Effector memory CD4-positive, alpha-beta T cell (primary cell): ENCODE measurements around the gene GRK5.

Experiments
- DNase-seq, 3 donors: peaks; one replicate each; pipeline ENCODE4 v3.0.0-alpha.2; 2020
- H3K27ac ChIP-seq: 2 replicates; pipeline ENCODE4 v1.7.0; 2013; ENCODE audit warnings: mild to moderate bottlenecking, low read length, moderate library complexity; ENCODE audit not compliant: insufficient read depth, poor library complexity, severe bottlenecking
- H3K27me3 ChIP-seq: replicated peaks from 2 replicates; pipeline ENCODE4 v1.7.0; 2013; ENCODE audit warnings: mild to moderate bottlenecking, low read length; ENCODE audit not compliant: insufficient read depth, control insufficient read depth, poor library complexity, severe bottlenecking
- H3K36me3 ChIP-seq: 2 replicates; pipeline ENCODE4 v1.7.0; 2013; ENCODE audit warnings: mild to moderate bottlenecking, low read length, moderate library complexity; ENCODE audit not compliant: control insufficient read depth, insufficient read depth
- H3K4me1 ChIP-seq: 2 replicates; pipeline ENCODE4 v1.7.0; 2013; ENCODE audit warnings: low read length, mild to moderate bottlenecking; ENCODE audit not compliant: control insufficient read depth, insufficient read depth, poor library complexity, severe bottlenecking
- H3K4me3 ChIP-seq: 2 replicates; pipeline ENCODE4 v1.7.0; 2013; ENCODE audit warnings: low read length, low read depth, mild to moderate bottlenecking; ENCODE audit not compliant: insufficient read depth, poor library complexity, severe bottlenecking
- H3K9me3 ChIP-seq: 2 replicates; pipeline ENCODE4 v1.7.0; 2013; ENCODE audit warnings: mild to moderate bottlenecking, low read length, moderate library complexity; ENCODE audit not compliant: control insufficient read depth

The GRK5 gene

GRCh38 chr10:119495545-119495944 is 288.2 kb downstream of the GRK5 start:
- Histone ChIP-seq H3K4me1 (peaks cover 35% of the 10 kb centered on the region), H3K27ac (no peak overlapping the region), H3K4me3 (no peak overlapping the region)

GRCh38 chr10:119496273-119496672 is 288.9 kb downstream of the GRK5 start:
- DNase-seq = no peak
- no peak overlapping the region for H3K27ac ChIP-seq
- H3K4me3 ChIP-seq = no peak overlapping the region
- no peaks in the 10 kb centered on the region for H3K9me3 ChIP-seq
- no peaks in the 10 kb centered on the region for H3K36me3 ChIP-seq
- H3K4me1 ChIP-seq = peaks cover 42% of the 10 kb centered on the region
- no peaks in the 10 kb centered on the region for H3K27me3 ChIP-seq

More at GRCh38 chr10:119495545-119495944, 288.2 kb downstream of the GRK5 start:
- H3K9me3 ChIP-seq = no peaks in the 10 kb centered on the region
- no peaks in the 10 kb centered on the region for H3K27me3 ChIP-seq
- H3K36me3 ChIP-seq = no peaks in the 10 kb centered on the region
- no peak for DNase-seq

- H3K4me1 ChIP-seq = peaks cover 50% of the 10 kb centered on the region
- DNase-seq = no peak
- H3K4me3 ChIP-seq = no peak overlapping the region
- no peaks in the 10 kb centered on the region for H3K9me3 ChIP-seq
- H3K36me3 ChIP-seq = no peaks in the 10 kb centered on the region
- no peaks in the 10 kb centered on the region for H3K27me3 ChIP-seq
- H3K27ac ChIP-seq = no peak overlapping the region
Observed at GRCh38 chr10:119497243-119497642, 289.9 kb downstream of the GRK5 start.

GRCh38 chr10:119498889-119499676 is 291.7 kb downstream of the GRK5 start:
- Histone ChIP-seq H3K4me1 (peaks cover 61% of the 10 kb centered on the region), H3K4me3 (no peak overlapping the region), H3K27ac (peak overlapping the region; percentile 36), H3K9me3 (no peaks in the 10 kb centered on the region), H3K27me3 (no peaks in the 10 kb centered on the region), H3K36me3 (no peaks in the 10 kb centered on the region)
- no peak for DNase-seq

GRCh38 chr10:119499677-119500002 is 292.3 kb downstream of the GRK5 start:
- Histone ChIP-seq H3K27ac (peak overlapping the region; percentile 82), H3K9me3 (no peaks in the 10 kb centered on the region), H3K4me3 (no peak overlapping the region), H3K4me1 (peaks cover 58% of the 10 kb centered on the region), H3K36me3 (no peaks in the 10 kb centered on the region), H3K27me3 (no peaks in the 10 kb centered on the region)
- DNase-seq = no peak

- Histone ChIP-seq H3K9me3 (no peaks in the 10 kb centered on the region), H3K4me1 (peaks cover 64% of the 10 kb centered on the region), H3K27ac (peak overlapping the region; percentile 82), H3K36me3 (peaks cover 4% of the 10 kb centered on the region), H3K4me3 (peak overlapping the region; percentile 3), H3K27me3 (no peaks in the 10 kb centered on the region)
- no peak for DNase-seq
Observed at GRCh38 chr10:119500123-119500795, 292.9 kb downstream of the GRK5 start.

- Histone ChIP-seq H3K36me3 (peaks cover 7% of the 10 kb centered on the region), H3K27me3 (no peaks in the 10 kb centered on the region), H3K9me3 (no peaks in the 10 kb centered on the region), H3K4me3 (peak overlapping the region; percentile 3), H3K4me1 (peaks cover 67% of the 10 kb centered on the region), H3K27ac (peak overlapping the region; percentile 82)
- no peak for DNase-seq
Observed at GRCh38 chr10:119500821-119501220, 293.4 kb downstream of the GRK5 start.

GRCh38 chr10:119501690-119502089 is 294.3 kb downstream of the GRK5 start:
- no peak for DNase-seq
- Histone ChIP-seq H3K9me3 (no peaks in the 10 kb centered on the region), H3K27ac (peak overlapping the region; percentile 82), H3K4me1 (peaks cover 67% of the 10 kb centered on the region), H3K27me3 (no peaks in the 10 kb centered on the region), H3K4me3 (peak overlapping the region; percentile 35), H3K36me3 (peaks cover 7% of the 10 kb centered on the region)

GRCh38 chr10:119502209-119502608 is 294.8 kb downstream of the GRK5 start:
- H3K27ac ChIP-seq = peak overlapping the region; percentile 82

GRCh38 chr10:119502618-119503155 is 295.3 kb downstream of the GRK5 start:
- no peaks in the 10 kb centered on the region for H3K27me3 ChIP-seq
- peaks cover 67% of the 10 kb centered on the region for H3K4me1 ChIP-seq
- no peak for DNase-seq
- H3K4me3 ChIP-seq = peak overlapping the region; percentile 35
- no peaks in the 10 kb centered on the region for H3K9me3 ChIP-seq
- H3K27ac ChIP-seq = peak overlapping the region; percentile 82
- H3K36me3 ChIP-seq = peaks cover 7% of the 10 kb centered on the region

More at GRCh38 chr10:119502209-119502608, 294.8 kb downstream of the GRK5 start:
- Histone ChIP-seq H3K27me3 (no peaks in the 10 kb centered on the region), H3K4me3 (peak overlapping the region; percentile 35), H3K9me3 (no peaks in the 10 kb centered on the region), H3K4me1 (peaks cover 67% of the 10 kb centered on the region), H3K36me3 (peaks cover 7% of the 10 kb centered on the region)
- DNase-seq = peak; percentile 48 to 83 (median 63)
